Activated CD4-positive, alpha-beta T cell treated with anti-CD3 and anti-CD28 coated beads, Interleukin-2, amount 10 ng/mL, durations not matched to agents 7 days and 5 days (primary cell): ENCODE results near the gene TPCN1. TPM values are rescaled to one million over a fixed set of nuclear protein-coding genes. Genes with fewer than 3 reads are reported as not detected.

Experiments used
- CTCF ChIA-PET: fragments of 350-600 bp; sonication (Branson Sonifier 250); formaldehyde crosslinking; loops from one replicate; lab custom pipeline; 2021; ENCODE audit warnings: antibody characterized with exemption; lab: Charles Lee
- POLR2A ChIA-PET: fragments of 350-600 bp; sonication (Branson Sonifier 250); formaldehyde crosslinking; loops from one replicate; lab custom pipeline; 2021; ENCODE audit warnings: antibody characterized with exemption; lab: Charles Lee
- DNase-seq: peaks from one replicate; pipeline ENCODE4 v3.0.0-alpha.2; 2020
- H3K27ac Mint-ChIP-seq: one replicate; pipeline ENCODE4 v1.8.0; 2021; ENCODE audit warnings: mild to moderate bottlenecking, moderate library complexity, mixed read lengths
- H3K27me3 Mint-ChIP-seq: one replicate; pipeline ENCODE4 v1.8.0; 2021; ENCODE audit warnings: mixed read lengths
- H3K36me3 Mint-ChIP-seq: one replicate; pipeline ENCODE4 v1.8.0; 2021; ENCODE audit warnings: low read depth, mixed read lengths
- H3K4me1 Mint-ChIP-seq: one replicate; pipeline ENCODE4 v1.8.0; 2021; ENCODE audit warnings: mixed read lengths
- H3K4me3 Mint-ChIP-seq: one replicate; pipeline ENCODE4 v1.8.0; 2021; ENCODE audit warnings: mild to moderate bottlenecking, moderate library complexity, mixed read lengths
- H3K9me3 Mint-ChIP-seq: one replicate; pipeline ENCODE4 v1.8.0; 2021; ENCODE audit warnings: mixed read lengths
- total RNA-seq, 2 experiments: library from RNA; stranded (reverse); gene quantifications; one replicate each; pipeline ENCODE4 v1.2.3, GENCODE V29; 2021

TPCN1 gene
- total RNA-seq, 2 experiments from 2014 or later, result 18.6 to 20.9 TPM

DNA sequence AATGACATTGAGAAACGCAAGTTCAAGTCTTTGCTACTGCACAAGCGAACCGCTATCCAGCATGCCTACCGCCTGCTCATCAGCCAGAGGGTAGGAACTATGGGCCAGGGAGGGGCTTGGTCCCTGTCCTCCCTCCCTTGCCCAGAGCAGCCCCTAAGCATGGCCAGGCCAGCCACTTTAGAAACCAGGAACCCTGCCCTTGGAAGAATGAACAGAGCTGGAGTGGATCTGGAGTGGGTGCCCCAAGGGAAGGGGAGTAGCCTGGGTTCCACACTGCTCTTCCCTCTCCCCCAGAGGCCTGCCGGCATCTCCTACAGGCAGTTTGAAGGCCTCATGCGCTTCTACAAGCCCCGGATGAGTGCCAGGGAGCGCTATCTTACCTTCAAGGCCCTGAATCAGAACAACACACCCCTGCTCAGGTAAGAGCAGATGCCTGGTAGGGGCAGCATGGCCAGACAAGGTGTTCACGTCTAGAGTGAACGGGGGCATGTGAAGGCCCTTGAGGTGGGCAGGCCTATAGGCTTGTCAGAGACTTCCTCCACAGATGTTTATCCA lies 55.8 kb downstream of the TPCN1 start:
- H3K9me3 Mint-ChIP-seq, result no peaks in the 10 kb centered on the region
- H3K4me1 Mint-ChIP-seq, result no peaks in the 10 kb centered on the region
- ChIA-PET POLR2A (no interaction called here), CTCF (interaction anchor here (0.6 kb wide), 1 partner anchor 74 kb away, joined by 3 read pairs; no protein-coding TSS in a partner anchor)
- H3K27me3 Mint-ChIP-seq, result no peaks in the 10 kb centered on the region
- no peak overlapping the region for H3K4me3 Mint-ChIP-seq
- no peak overlapping the region for H3K27ac Mint-ChIP-seq
- DNase-seq, result no peak
- H3K36me3 Mint-ChIP-seq, result no peaks in the 10 kb centered on the region

DNA sequence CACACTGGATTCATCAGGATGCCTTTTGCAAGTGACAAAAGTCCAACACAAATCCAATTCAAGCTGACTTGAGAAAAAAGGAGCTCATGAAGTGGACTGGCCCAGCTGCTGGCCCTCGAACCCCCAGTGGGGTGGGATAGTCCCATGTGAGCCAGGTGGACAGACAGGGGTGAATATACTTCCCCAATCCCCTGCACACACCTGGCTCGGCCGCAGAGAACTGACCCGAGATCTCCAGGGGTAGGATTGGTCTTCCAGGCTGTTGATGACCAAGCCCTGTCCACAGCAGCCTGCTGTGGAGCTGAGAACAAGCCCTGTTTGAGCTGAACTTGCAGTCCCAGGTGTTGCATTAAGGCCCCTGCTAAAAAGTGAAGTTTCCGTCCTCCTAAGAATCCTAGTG lies 56.2 kb downstream of the TPCN1 start:
- H3K4me1 Mint-ChIP-seq, result no peaks in the 10 kb centered on the region
- no peaks in the 10 kb centered on the region for H3K9me3 Mint-ChIP-seq
- H3K36me3 Mint-ChIP-seq, result no peaks in the 10 kb centered on the region
- ChIA-PET POLR2A (no interaction called here), CTCF (no interaction called here)
- no peak overlapping the region for H3K4me3 Mint-ChIP-seq
- DNase-seq, result no peak
- no peaks in the 10 kb centered on the region for H3K27me3 Mint-ChIP-seq
- H3K27ac Mint-ChIP-seq, result no peak overlapping the region

- H3K27ac Mint-ChIP-seq, result no peak overlapping the region
- no peaks in the 10 kb centered on the region for H3K4me1 Mint-ChIP-seq
- ChIA-PET CTCF (no interaction called here), POLR2A (no interaction called here)
- no peaks in the 10 kb centered on the region for H3K36me3 Mint-ChIP-seq
- H3K4me3 Mint-ChIP-seq, result no peak overlapping the region
- no peaks in the 10 kb centered on the region for H3K27me3 Mint-ChIP-seq
- no peak for DNase-seq
- no peaks in the 10 kb centered on the region for H3K9me3 Mint-ChIP-seq
These were observed 56.9 kb downstream of the TPCN1 start for GRCh38 chr12:113278141-113278540.

DNA sequence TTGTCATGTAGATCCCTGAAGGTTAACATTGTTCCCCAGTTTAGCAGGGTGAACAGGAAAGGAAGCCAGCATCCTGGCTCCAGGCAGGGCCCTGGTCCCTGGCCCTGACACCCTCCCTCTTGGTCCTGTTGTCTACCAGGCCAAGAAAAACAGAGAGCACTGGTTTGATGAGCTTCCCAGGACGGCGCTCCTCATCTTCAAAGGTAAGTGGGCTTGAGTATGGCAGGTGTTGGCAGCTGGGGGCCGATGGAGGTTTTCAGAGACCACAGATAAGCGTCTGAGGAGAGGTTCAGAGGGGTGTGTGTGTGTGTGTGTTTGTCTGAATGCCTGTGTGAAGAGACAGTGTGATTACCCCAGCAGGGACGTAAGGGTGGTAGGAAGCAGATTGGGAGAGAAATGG lies 57.4 kb downstream of the TPCN1 start:
- Mint-ChIP-seq H3K36me3 (no peaks in the 10 kb centered on the region), H3K27ac (no peak overlapping the region), H3K27me3 (no peaks in the 10 kb centered on the region), H3K4me3 (no peak overlapping the region), H3K4me1 (no peaks in the 10 kb centered on the region), H3K9me3 (no peaks in the 10 kb centered on the region)
- CTCF ChIA-PET, result interaction anchor here (0.6 kb wide), 1 partner anchor 1746 kb away, joined by 3 read pairs; no protein-coding TSS in a partner anchor
- DNase-seq, result no peak
- POLR2A ChIA-PET, result no interaction called here

DNA sequence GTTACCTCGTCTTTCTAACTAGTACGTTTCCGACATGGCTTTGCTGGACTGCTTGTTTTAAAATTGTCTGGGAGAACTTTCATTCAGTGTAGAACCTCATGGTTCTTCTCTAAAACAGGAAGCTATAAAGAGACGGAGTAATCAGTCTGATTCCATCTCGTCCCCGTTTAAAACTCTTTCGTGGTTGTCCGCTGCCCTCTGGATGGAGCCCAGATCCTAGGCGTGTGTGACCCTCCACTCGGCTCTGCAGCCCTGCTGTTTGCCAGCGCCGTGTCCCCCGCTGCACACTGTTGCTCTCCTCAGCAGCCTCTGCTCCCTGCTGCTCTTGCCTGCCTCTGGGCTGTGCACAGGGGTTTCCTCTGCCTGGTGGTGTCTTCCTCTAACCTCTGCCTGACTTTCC lies 63.5 kb downstream of the TPCN1 start:
- H3K4me3 Mint-ChIP-seq, result no peak overlapping the region
- H3K4me1 Mint-ChIP-seq, result no peaks in the 10 kb centered on the region
- DNase-seq, result no peak
- ChIA-PET CTCF (interaction anchor here (1.2 to 1.3 kb wide), 2 partner anchors 10 to 89 kb away, joined by 3 read pairs; no protein-coding TSS in a partner anchor), POLR2A (no interaction called here)
- no peak overlapping the region for H3K27ac Mint-ChIP-seq
- H3K27me3 Mint-ChIP-seq, result no peaks in the 10 kb centered on the region
- H3K9me3 Mint-ChIP-seq, result no peaks in the 10 kb centered on the region
- H3K36me3 Mint-ChIP-seq, result no peaks in the 10 kb centered on the region

DNA sequence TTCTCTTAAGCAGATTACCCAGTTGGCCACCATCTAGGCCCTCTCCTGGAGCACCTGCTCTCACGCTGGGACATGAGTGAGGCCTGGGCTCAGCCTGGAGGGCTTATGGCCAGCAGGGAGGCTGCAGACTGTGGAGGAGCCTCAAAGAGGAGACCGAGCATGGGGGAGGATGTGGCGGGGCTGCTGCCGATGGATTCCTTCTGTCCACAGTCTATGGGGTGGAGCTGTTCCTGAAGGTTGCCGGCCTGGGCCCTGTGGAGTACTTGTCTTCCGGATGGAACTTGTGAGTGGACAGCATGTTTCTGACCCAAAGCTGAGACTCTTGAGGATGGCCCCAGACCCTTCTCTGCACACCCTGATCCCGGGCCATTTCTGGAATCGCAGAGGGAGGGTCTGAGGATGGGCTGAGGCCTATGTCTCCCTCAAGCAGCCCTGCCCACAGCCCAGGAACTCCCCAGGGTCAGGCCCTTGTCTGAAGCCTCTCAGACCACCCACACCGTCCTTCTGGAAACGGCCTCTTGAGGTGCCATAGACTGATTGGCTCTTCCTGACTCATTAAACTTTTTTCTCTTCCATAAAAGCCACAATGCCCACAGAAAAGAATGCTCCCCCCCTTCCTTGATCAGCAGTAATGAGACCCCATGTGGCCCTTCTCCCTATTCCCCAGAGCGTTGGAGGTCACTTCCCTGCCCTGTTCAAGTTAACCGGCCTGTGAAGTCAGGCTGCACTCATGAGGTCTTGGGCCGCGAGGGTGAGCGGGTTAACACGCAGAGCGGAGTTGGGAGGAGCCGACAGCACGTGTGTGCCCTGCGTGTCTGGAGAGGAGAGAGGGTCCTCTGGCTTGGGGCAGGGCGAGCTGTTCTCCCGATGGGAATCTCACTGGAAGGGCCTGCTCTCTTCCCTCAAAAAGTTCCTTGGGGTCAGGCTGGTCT lies 64.7 kb downstream of the TPCN1 start:
- no peak overlapping the region for H3K4me3 Mint-ChIP-seq
- H3K36me3 Mint-ChIP-seq, result no peaks in the 10 kb centered on the region
- no peaks in the 10 kb centered on the region for H3K27me3 Mint-ChIP-seq
- H3K9me3 Mint-ChIP-seq, result no peaks in the 10 kb centered on the region
- POLR2A ChIA-PET, result no interaction called here
- peak overlapping the region; percentile 71 for H3K27ac Mint-ChIP-seq
- DNase-seq, result no peak
- no peaks in the 10 kb centered on the region for H3K4me1 Mint-ChIP-seq
- CTCF ChIA-PET, result no interaction called here

DNA sequence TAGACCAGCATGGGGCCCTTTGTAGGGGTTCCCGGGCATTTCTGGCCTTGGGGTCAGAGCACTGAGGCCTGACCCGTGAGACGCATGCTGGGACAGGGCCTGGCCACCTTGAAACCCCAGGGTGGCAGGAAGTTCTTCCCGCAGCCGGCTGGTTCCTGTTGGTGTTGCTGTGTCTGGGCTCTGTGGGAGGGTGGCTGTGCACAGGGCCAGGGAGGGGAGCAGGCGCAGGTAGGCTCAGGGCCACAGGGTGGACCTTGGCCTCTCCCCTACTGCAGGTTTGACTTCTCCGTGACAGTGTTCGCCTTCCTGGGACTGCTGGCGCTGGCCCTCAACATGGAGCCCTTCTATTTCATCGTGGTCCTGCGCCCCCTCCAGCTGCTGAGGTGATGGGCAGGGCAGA lies 65.4 kb downstream of the TPCN1 start:
- Mint-ChIP-seq H3K27ac (peak overlapping the region; percentile 13), H3K4me1 (no peaks in the 10 kb centered on the region), H3K27me3 (no peaks in the 10 kb centered on the region), H3K9me3 (no peaks in the 10 kb centered on the region), H3K36me3 (no peaks in the 10 kb centered on the region), H3K4me3 (no peak overlapping the region)
- no peak for DNase-seq
- ChIA-PET CTCF (no interaction called here), POLR2A (no interaction called here)

GRCh38 chr12:113287146-113287898 lies 66.1 kb downstream of the TPCN1 start:
- Mint-ChIP-seq H3K27ac (no peak overlapping the region), H3K27me3 (no peaks in the 10 kb centered on the region), H3K4me1 (no peaks in the 10 kb centered on the region), H3K4me3 (no peak overlapping the region), H3K9me3 (no peaks in the 10 kb centered on the region), H3K36me3 (no peaks in the 10 kb centered on the region)
- ChIA-PET POLR2A (no interaction called here), CTCF (no interaction called here)
- no peak for DNase-seq

- Mint-ChIP-seq H3K4me3 (no peak overlapping the region), H3K27ac (no peak overlapping the region), H3K9me3 (no peaks in the 10 kb centered on the region), H3K4me1 (no peaks in the 10 kb centered on the region), H3K27me3 (no peaks in the 10 kb centered on the region), H3K36me3 (no peaks in the 10 kb centered on the region)
- no peak for DNase-seq
- CTCF ChIA-PET, result no interaction called here
- POLR2A ChIA-PET, result no interaction called here
These were observed 66.6 kb downstream of the TPCN1 start for GRCh38 chr12:113287899-113288282.

DNA sequence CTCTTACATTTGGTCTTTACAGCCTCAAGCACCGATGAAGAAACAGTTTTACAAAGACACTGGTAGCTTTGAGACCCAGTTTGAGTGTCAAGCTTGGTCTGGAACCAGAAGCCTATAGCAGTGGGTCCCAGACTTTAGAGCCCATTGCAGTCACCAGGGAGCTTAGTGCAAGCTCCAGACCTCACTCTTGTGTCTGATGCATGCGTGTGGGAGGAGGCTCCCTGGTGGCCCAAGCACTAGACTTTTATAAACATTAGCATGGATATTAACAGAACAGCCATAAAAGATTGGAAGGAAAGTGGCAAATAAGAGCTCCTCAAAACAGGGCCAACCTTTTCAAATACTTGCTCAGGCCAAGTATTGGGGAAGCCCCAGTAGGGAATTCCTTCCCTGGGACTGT lies 68.1 kb downstream of the TPCN1 start:
- no peak for DNase-seq
- no peak overlapping the region for H3K4me3 Mint-ChIP-seq
- H3K4me1 Mint-ChIP-seq, result no peaks in the 10 kb centered on the region
- H3K27ac Mint-ChIP-seq, result no peak overlapping the region
- ChIA-PET CTCF (interaction anchor here (1.0 kb wide), 1 partner anchor 18 kb away, joined by 3 read pairs; no protein-coding TSS in a partner anchor), POLR2A (no interaction called here)
- H3K27me3 Mint-ChIP-seq, result no peaks in the 10 kb centered on the region
- no peaks in the 10 kb centered on the region for H3K36me3 Mint-ChIP-seq
- no peaks in the 10 kb centered on the region for H3K9me3 Mint-ChIP-seq

- no peaks in the 10 kb centered on the region for H3K36me3 Mint-ChIP-seq
- no peak overlapping the region for H3K27ac Mint-ChIP-seq
- ChIA-PET CTCF (interaction anchor here (0.6 to 1.2 kb wide), 2 partner anchors 12 to 69 kb away, joined by 3 read pairs; no protein-coding TSS in a partner anchor), POLR2A (no interaction called here)
- H3K9me3 Mint-ChIP-seq, result no peaks in the 10 kb centered on the region
- H3K27me3 Mint-ChIP-seq, result no peaks in the 10 kb centered on the region
- no peaks in the 10 kb centered on the region for H3K4me1 Mint-ChIP-seq
- H3K4me3 Mint-ChIP-seq, result no peak overlapping the region
- no peak for DNase-seq
These were observed 69.2 kb downstream of the TPCN1 start for GRCh38 chr12:113290506-113290905.

DNA sequence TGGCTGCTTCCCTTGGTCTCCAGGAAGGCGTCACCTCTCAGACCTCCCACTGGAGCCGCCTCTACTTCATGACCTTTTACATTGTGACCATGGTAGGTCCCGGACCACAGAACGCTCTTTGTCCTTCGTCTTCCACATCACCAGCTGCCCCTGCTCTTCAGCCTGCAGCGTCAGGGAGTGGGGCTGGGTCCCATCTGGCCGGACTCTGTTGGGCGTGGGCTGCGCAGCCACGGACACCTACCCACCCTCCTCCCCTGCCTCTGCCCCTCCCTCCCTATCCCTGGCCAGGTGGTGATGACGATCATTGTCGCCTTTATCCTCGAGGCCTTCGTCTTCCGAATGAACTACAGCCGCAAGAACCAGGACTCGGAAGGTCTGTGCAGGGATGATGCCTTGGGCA lies 70.3 kb downstream of the TPCN1 start:
- DNase-seq, result no peak
- Mint-ChIP-seq H3K4me1 (no peaks in the 10 kb centered on the region), H3K4me3 (no peak overlapping the region), H3K36me3 (no peaks in the 10 kb centered on the region), H3K9me3 (no peaks in the 10 kb centered on the region), H3K27me3 (no peaks in the 10 kb centered on the region), H3K27ac (no peak overlapping the region)
- ChIA-PET CTCF (interaction anchor here (0.6 kb wide), 1 partner anchor 94 kb away, joined by 3 read pairs; no protein-coding TSS in a partner anchor), POLR2A (no interaction called here)

DNA sequence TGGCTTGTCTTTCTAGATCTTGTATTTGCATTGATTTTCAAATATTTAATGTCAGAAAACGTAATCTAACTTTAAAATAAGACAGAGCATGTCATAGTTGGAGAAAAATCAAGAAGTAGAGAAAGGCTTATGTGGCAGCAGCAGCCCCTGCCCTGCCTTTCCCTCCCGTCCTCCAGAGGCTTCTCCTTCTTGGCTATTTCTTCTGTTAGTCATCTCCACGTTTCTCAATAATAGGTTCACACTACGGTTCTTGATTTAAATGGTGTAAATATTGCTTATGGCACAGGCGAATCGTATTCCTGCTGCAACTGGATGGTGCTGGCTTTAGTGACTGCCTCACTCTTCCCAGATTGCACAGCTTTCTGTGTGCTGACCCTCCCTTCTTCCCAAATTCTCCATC lies 70.8 kb downstream of the TPCN1 start:
- ChIA-PET CTCF (interaction anchor here (0.6 kb wide), 1 partner anchor 93 kb away, joined by 3 read pairs; no protein-coding TSS in a partner anchor), POLR2A (no interaction called here)
- no peaks in the 10 kb centered on the region for H3K36me3 Mint-ChIP-seq
- H3K4me1 Mint-ChIP-seq, result no peaks in the 10 kb centered on the region
- H3K27me3 Mint-ChIP-seq, result no peaks in the 10 kb centered on the region
- no peak overlapping the region for H3K4me3 Mint-ChIP-seq
- peak overlapping the region; percentile 19 for H3K27ac Mint-ChIP-seq
- DNase-seq, result no peak
- H3K9me3 Mint-ChIP-seq, result no peaks in the 10 kb centered on the region
